Suprapubic skin (tissue), 4 donors: ENCODE data around the gene KRT40. TPM values are rescaled to one million over a fixed set of nuclear protein-coding genes. Genes with fewer than 3 reads are reported as not detected.

Experiments used
- DNase-seq, 2 donors: peaks; one replicate each; pipeline ENCODE4 v3.0.0-alpha.2; 2019; ENCODE audit warnings: low spot score in 2 of 2
- H3K27ac ChIP-seq: fragments of 200-600 bp; sonication (generic); one replicate; pipeline ENCODE4 v1.5.1; 2019
- H3K27me3 ChIP-seq: fragments of 200-600 bp; sonication (generic); one replicate; pipeline ENCODE4 v1.5.1; 2019
- H3K36me3 ChIP-seq: fragments of 200-600 bp; sonication (generic); one replicate; pipeline ENCODE4 v1.5.1; 2019
- H3K4me1 ChIP-seq: fragments of 200-600 bp; sonication (generic); one replicate; pipeline ENCODE4 v1.5.1; 2019
- H3K4me3 ChIP-seq: fragments of 200-600 bp; sonication (generic); one replicate; pipeline ENCODE4 v1.5.1; 2019; ENCODE audit warnings: mild to moderate bottlenecking
- H3K9me3 ChIP-seq: fragments of 200-600 bp; sonication (generic); one replicate; pipeline ENCODE4 v1.5.1; 2019
- EP300 ChIP-seq: sonication (generic); formaldehyde crosslinking; IDR thresholded peaks from one replicate; pipeline ENCODE4 v1.6.1; 2017; ENCODE audit warnings: antibody characterized with exemption
- POLR2A ChIP-seq, 2 donors: fragments of 450-650 bp; IDR thresholded peaks; one replicate each; pipeline ENCODE4 v1.6.1; 2017; ENCODE audit warnings: antibody characterized with exemption in 2 of 2, mild to moderate bottlenecking in 2 of 2, moderate library complexity in 2 of 2
- POLR2AphosphoS5 ChIP-seq, 3 donors: sonication (generic); formaldehyde crosslinking; IDR thresholded peaks; one replicate each; pipeline ENCODE4 v1.6.1; 2017; ENCODE audit warnings: antibody characterized with exemption in 3 of 3
- WGBS: methylation state at CpG from one replicate; pipeline ENCODE4 v1.1.5; 2018; 5-methylcytosine and 5-hydroxymethylcytosine counted together
- total RNA-seq, 4 donors: library from RNA; depleted of rRNA; stranded (reverse); fragments of >200 nt; gene quantifications; one replicate each; pipeline ENCODE4 v1.1.0, GENCODE V29; 2016
- TF ChIP-seq, protein P1 (sequence below), 2 donors: fragments of 200-600 bp in 1 of 2; fragments of 450-650 bp in 1 of 2; sonication (generic) in 1 of 2; IDR thresholded peaks; one replicate each; pipeline ENCODE4 v1.5.1; 2016 to 2019; ENCODE audit warnings: antibody characterized with exemption in 2 of 2, mild to moderate bottlenecking in 1 of 2, moderate library complexity in 1 of 2

Gene KRT40
- total RNA-seq, 4 donors from 2014 or later = 0.98 to 12.5 (median 3.9) TPM; not detected in 1

- H3K4me1 ChIP-seq = no peaks in the 10 kb centered on the region
- no peak overlapping the region for H3K27ac ChIP-seq
- H3K4me3 ChIP-seq = no peak overlapping the region
- H3K9me3 ChIP-seq = no peaks in the 10 kb centered on the region
- no peaks in the 10 kb centered on the region for H3K27me3 ChIP-seq
- no peaks in the 10 kb centered on the region for H3K36me3 ChIP-seq
- DNase-seq = no peak
- WGBS = 88% methylated on average over 2 of the region's 3 CpGs
- TF ChIP-seq, protein P1, sequence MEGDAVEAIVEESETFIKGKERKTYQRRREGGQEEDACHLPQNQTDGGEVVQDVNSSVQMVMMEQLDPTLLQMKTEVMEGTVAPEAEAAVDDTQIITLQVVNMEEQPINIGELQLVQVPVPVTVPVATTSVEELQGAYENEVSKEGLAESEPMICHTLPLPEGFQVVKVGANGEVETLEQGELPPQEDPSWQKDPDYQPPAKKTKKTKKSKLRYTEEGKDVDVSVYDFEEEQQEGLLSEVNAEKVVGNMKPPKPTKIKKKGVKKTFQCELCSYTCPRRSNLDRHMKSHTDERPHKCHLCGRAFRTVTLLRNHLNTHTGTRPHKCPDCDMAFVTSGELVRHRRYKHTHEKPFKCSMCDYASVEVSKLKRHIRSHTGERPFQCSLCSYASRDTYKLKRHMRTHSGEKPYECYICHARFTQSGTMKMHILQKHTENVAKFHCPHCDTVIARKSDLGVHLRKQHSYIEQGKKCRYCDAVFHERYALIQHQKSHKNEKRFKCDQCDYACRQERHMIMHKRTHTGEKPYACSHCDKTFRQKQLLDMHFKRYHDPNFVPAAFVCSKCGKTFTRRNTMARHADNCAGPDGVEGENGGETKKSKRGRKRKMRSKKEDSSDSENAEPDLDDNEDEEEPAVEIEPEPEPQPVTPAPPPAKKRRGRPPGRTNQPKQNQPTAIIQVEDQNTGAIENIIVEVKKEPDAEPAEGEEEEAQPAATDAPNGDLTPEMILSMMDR (IDR thresholded peaks at IDR 0.05) = no peak
- TF ChIP-seq POLR2AphosphoS5 (IDR thresholded peaks at IDR 0.05) (no peak), POLR2A (IDR thresholded peaks at IDR 0.05) (no peak), EP300 (no peak)
Observed at GRCh38 chr17:41019415-41019814, 35.3 kb upstream of the KRT40 start.

DNA sequence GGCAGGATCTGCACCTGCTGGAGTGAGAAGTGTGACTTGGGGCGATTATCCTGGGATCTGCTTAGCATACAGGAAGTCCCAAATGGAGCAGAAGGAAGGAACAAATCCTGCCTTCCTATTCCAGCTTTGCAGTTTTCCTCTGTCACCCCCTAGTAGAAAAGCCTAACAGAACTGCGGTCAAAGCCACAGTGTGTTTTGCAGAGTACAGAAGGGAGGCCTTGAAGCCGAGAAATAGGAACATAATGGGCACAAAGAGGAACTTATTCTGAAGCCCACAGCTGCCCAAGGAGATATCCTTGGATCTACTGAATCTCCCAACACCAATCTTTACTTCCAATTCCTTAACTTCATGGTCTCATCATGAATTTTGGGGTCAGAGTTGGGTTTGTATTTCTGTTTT lies 34.4 kb upstream of the KRT40 start:
- WGBS = 65% methylated on average over 3 of the region's 3 CpGs

DNA sequence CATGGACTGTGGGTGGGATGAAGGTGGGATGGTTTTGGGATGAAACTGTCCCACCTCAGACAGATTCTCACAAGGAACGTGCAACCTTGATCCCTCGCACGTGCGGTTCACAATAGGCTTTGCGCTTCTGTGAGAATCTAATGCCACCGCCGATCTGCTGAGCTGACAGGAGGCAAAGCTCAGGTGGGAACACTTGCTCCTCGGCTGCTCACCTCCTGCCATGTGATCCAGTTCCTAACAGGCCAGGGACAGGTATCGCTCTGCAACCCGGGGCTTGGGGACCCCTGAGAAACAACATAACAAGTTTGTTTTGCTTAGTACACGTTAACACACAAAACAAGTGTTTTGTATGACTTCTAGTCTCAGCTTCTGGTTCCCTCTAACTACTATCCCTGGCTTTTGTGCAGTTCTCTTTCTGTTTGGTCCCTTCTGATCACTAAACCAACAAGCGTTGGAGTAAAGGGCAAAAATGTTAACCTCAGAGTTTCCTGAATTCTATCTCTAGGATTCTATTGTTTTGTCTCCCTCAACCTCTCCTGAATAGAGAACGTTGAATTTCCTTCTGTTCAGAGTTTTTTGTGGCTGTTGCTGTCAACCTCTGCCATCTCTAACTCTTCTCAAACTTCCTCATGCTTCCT lies 32.6 kb upstream of the KRT40 start:
- Histone ChIP-seq H3K27me3 (no peaks in the 10 kb centered on the region), H3K4me3 (no peak overlapping the region), H3K9me3 (no peaks in the 10 kb centered on the region), H3K4me1 (no peaks in the 10 kb centered on the region), H3K27ac (no peak overlapping the region), H3K36me3 (no peaks in the 10 kb centered on the region)
- no peak for DNase-seq
- 87% methylated on average over 12 of the region's 13 CpGs for WGBS
- no peak for TF ChIP-seq EP300
- TF ChIP-seq, protein P1 (IDR thresholded peaks at IDR 0.05) = no peak
- no peak for TF ChIP-seq POLR2AphosphoS5 (IDR thresholded peaks at IDR 0.05)
- no peak for TF ChIP-seq POLR2A (IDR thresholded peaks at IDR 0.05)

More for the DNA sequence above, 34.4 kb upstream of the KRT40 start:
- no peak overlapping the region for H3K4me3 ChIP-seq
- no peak overlapping the region for H3K27ac ChIP-seq
- H3K4me1 ChIP-seq = no peaks in the 10 kb centered on the region
- H3K9me3 ChIP-seq = no peaks in the 10 kb centered on the region
- no peaks in the 10 kb centered on the region for H3K27me3 ChIP-seq
- DNase-seq = no peak
- no peaks in the 10 kb centered on the region for H3K36me3 ChIP-seq
- no peak for TF ChIP-seq POLR2AphosphoS5 (IDR thresholded peaks at IDR 0.05)
- TF ChIP-seq, protein P1 (IDR thresholded peaks at IDR 0.05) = no peak
- TF ChIP-seq EP300 = no peak
- no peak for TF ChIP-seq POLR2A (IDR thresholded peaks at IDR 0.05)

DNA sequence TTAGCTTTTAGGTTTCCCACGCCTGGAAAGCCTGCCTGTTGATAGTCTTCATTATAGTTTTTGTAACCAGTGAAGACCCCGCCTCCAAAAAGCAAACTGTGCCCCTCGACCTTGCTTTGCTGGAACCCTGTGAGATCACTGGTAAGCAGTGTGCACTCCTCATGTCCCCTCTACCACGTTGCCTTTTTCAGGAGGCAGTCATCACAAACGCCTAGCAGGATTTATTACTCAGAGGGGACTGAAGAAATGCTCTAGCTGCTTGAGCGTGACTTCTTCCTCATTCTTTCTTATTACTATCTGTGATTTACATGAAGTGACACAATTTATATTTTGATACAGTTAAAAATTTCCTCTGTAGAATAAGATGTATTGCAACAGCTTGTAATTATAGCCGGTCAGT lies 31.3 kb upstream of the KRT40 start:
- no peak overlapping the region for H3K27ac ChIP-seq
- no peaks in the 10 kb centered on the region for H3K27me3 ChIP-seq
- H3K9me3 ChIP-seq = no peaks in the 10 kb centered on the region
- H3K4me1 ChIP-seq = no peaks in the 10 kb centered on the region
- H3K36me3 ChIP-seq = no peaks in the 10 kb centered on the region
- no peak for DNase-seq
- no peak overlapping the region for H3K4me3 ChIP-seq
- WGBS = 79% methylated on average over 7 of the region's 7 CpGs
- no peak for TF ChIP-seq POLR2A (IDR thresholded peaks at IDR 0.05)

- Histone ChIP-seq H3K4me1 (no peaks in the 10 kb centered on the region), H3K9me3 (no peaks in the 10 kb centered on the region), H3K27me3 (no peaks in the 10 kb centered on the region), H3K27ac (no peak overlapping the region), H3K4me3 (no peak overlapping the region), H3K36me3 (no peaks in the 10 kb centered on the region)
- no peak for DNase-seq
- WGBS = 4% methylated on average over 1 of the region's 1 CpG
- TF ChIP-seq POLR2A (IDR thresholded peaks at IDR 0.05) = no peak
- TF ChIP-seq, protein P1 (IDR thresholded peaks at IDR 0.05) = no peak
- TF ChIP-seq EP300 = no peak
Observed at GRCh38 chr17:41013606-41014005, 29.5 kb upstream of the KRT40 start.

DNA sequence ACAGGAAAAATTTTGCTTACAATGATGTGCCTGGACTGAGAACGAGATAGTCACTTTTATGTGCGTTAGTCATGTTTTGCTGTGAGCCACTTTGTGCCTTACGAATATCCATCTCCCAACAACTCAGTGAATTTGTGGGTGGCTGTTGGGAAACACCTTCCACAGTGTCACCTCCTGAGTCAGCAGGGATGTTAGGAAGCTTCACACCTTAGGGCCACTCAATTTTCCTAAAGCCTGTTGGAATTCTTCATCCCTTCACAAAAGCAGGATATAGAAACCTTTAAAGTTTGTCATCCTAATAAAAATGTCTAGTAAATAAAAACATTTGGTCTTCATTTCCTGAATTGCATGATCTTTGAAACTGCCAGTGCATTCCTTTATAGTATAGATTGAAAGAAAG lies 29.1 kb upstream of the KRT40 start:
- Histone ChIP-seq H3K4me1 (no peaks in the 10 kb centered on the region), H3K9me3 (no peaks in the 10 kb centered on the region), H3K4me3 (no peak overlapping the region), H3K27ac (no peak overlapping the region), H3K27me3 (no peaks in the 10 kb centered on the region), H3K36me3 (no peaks in the 10 kb centered on the region)
- TF ChIP-seq EP300 = no peak
- no peak for TF ChIP-seq POLR2AphosphoS5 (IDR thresholded peaks at IDR 0.05)
- TF ChIP-seq, protein P1 (IDR thresholded peaks at IDR 0.05) = no peak
- no peak for TF ChIP-seq POLR2A (IDR thresholded peaks at IDR 0.05)
- 81% methylated on average over 3 of the region's 3 CpGs for WGBS
- no peak for DNase-seq
